Body of pancreas (tissue), 4 donors: ENCODE results near the gene NTRK2.

ENCODE experiments used
- POLR2A ChIP-seq, 3 donors: fragments of 450-650 bp; IDR thresholded peaks; one replicate each; pipeline ENCODE4 v1.6.1; 2016; ENCODE audit warnings: antibody characterized with exemption in 3 of 3, mild to moderate bottlenecking in 2 of 3
- TF ChIP-seq, protein P1 (sequence below), 7 experiments: fragments of 450-650 bp in 4 of 7; fragments of 200-600 bp in 3 of 7; sonication (generic) in 3 of 7; IDR thresholded peaks; one replicate each; pipeline ENCODE4 v1.5.1; 2016 to 2019; ENCODE audit warnings: antibody characterized with exemption in 7 of 7

DNA sequence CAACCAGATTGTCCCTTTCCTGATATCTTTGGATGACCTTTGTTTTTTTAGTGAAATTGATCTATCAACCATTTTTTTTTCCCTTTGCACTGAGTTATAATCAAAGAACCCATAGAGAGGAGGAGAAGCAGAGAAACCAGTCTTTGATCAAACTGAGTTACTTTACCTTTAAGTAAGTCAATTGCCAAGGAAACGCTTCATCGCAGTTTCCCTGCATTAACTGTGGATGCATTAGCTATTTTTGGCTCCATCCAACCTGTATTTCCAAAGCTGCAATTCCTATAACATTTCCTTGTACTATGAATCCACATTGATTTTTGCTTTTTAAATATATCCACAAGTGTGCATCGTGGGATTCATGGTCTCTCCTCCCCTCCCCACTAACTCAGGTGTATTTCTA, 268.1 kb downstream of the NTRK2 start:
- TF ChIP-seq, protein P1, sequence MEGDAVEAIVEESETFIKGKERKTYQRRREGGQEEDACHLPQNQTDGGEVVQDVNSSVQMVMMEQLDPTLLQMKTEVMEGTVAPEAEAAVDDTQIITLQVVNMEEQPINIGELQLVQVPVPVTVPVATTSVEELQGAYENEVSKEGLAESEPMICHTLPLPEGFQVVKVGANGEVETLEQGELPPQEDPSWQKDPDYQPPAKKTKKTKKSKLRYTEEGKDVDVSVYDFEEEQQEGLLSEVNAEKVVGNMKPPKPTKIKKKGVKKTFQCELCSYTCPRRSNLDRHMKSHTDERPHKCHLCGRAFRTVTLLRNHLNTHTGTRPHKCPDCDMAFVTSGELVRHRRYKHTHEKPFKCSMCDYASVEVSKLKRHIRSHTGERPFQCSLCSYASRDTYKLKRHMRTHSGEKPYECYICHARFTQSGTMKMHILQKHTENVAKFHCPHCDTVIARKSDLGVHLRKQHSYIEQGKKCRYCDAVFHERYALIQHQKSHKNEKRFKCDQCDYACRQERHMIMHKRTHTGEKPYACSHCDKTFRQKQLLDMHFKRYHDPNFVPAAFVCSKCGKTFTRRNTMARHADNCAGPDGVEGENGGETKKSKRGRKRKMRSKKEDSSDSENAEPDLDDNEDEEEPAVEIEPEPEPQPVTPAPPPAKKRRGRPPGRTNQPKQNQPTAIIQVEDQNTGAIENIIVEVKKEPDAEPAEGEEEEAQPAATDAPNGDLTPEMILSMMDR (IDR thresholded peaks at IDR 0.05) = no peak
- TF ChIP-seq POLR2A (IDR thresholded peaks at IDR 0.05) = no peak
